GM12891 (cell line): ENCODE measurements around the gene CADM2.

Experiments
- PAX5 ChIP-seq: IDR thresholded peaks from 2 replicates; pipeline ENCODE4 v1.6.1; 2011; ENCODE audit warnings: low read length, moderate library complexity, mild to moderate bottlenecking; ENCODE audit not compliant: insufficient read depth, severe bottlenecking
- POLR2A ChIP-seq: IDR thresholded peaks from 2 replicates; pipeline ENCODE4 v1.6.1; 2011; ENCODE audit warnings: low read depth, low read length, control low read depth
- POLR2AphosphoS5 ChIP-seq: IDR thresholded peaks from 2 replicates; pipeline ENCODE4 v1.6.1; 2011; ENCODE audit warnings: low read depth, low read length, control low read depth
- POU2F2 ChIP-seq: IDR thresholded peaks from 2 replicates; pipeline ENCODE4 v1.6.1; 2011; ENCODE audit warnings: low read depth, mild to moderate bottlenecking, control low read depth, low read length, moderate library complexity
- TAF1 ChIP-seq: IDR thresholded peaks from 2 replicates; pipeline ENCODE4 v1.6.1; 2011; ENCODE audit warnings: low read depth, low read length, control low read depth

DNA sequence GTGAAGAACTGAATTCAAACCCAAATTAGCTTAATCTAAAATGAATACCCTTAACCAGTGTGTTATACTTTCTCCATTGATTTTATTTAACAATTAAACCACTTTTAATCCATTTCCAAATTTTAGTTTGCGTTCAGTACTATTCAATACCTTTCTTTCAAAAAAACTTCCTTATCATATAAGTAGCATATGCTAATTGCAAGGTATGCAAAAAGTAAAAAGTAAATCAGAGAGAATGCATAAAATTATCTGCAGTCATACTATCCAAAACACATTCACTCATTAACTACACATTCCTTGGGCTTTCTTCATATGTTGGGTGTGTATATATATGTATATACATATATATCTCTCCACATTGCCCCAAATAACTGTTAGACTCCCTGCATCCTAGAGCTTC is 208.8 kb downstream of the CADM2 start:
- TF ChIP-seq POLR2A (no peak), POLR2AphosphoS5 (no peak), TAF1 (no peak), POU2F2 (no peak), PAX5 (no peak)
